HT-29 (cell line): ENCODE measurements around the gene PGAM2. TPM values are rescaled to one million over a fixed set of nuclear protein-coding genes. Genes with fewer than 3 reads are reported as not detected.

Experiments used
- DNase-seq: peaks from one replicate; pipeline ENCODE4 v3.0.0-alpha.2; 2015; ENCODE audit warnings: low spot score
- total RNA-seq: library from RNA; depleted of rRNA; stranded (reverse); fragments of >200 nt; shearing (Covaris generic); gene quantifications from 2 replicates; pipeline ENCODE4 v1.2.3, GENCODE V29; 2014; rRNA removed

PGAM2 gene
- total RNA-seq, result 0.56 TPM in 1 of 2 replicates, not detected in the other

DNA sequence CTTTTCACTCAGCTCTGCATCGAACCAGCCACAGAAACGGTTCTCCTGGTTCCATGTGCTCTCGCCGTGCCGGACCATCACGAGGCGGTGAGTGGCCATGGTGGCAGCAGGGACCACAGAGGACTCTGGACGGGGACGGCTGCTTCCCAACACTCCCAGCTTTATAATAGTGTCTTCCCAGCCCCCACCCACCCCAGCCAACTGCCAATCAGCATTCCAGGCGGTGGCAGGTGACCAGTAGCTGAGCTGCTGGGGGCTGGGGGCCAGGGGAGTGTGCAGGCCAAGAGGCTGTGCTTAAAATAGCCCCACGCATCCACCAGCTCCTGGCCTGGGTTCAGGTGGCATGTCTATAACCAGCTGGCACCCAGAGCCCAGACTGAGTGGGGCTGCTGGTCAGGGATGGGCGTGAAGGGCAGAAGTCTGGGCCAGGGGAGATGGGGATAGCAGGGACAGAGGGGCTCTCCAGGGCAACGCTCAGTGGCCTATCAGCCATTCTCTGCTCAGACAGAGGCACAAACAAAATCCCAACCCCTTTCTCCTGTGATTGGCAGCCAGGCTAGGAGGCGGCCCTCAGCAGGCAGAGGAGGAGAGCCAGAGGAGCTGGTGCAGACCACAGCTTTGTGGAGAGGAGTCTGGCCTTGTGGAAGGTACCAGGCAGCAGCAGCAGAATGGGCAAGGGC is at the start of gene PGAM2:
Gene PGAM2, minus strand, starts transcription at position 137 of the 680 bp plus-strand sequence. Its CDS starts 38 bp downstream, at position 99.
- peak; percentile 30 for DNase-seq

DNA sequence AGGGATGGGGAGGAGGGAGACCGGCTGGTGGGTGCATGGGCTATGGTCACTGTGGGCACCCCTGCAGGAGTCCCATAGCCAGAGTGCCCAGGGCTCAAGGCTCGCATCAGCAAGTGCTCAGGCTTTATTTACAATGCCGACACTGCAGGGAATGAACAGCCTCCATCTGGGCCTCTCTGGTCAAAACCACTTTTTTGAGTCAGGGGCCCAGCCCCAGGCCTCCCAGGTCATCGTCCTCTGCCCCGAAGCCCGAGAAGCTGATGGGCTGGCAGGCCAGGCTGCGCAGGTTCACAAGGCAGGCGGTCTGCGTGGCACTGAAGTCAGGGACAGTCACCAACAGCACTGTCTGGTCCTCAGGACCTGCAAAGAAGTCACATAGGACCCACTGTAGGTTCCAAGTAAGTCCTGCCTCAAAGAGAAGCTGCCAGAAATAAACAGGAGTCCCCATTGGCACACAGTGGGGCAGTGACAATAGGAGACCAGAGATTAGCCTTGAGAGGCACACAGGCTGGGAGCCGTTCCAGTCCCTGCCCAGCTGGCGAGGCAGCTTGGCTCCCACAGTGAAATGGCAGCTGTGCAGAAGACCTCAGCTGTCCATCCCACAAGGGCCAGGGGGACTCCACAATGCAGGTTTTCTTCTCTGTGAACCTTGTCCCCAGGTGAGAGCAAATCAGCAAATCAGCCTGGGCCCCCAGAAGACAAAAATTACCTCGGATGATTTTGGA is 49.4 kb upstream of the PGAM2 start:
- DNase-seq, result no peak

DNA sequence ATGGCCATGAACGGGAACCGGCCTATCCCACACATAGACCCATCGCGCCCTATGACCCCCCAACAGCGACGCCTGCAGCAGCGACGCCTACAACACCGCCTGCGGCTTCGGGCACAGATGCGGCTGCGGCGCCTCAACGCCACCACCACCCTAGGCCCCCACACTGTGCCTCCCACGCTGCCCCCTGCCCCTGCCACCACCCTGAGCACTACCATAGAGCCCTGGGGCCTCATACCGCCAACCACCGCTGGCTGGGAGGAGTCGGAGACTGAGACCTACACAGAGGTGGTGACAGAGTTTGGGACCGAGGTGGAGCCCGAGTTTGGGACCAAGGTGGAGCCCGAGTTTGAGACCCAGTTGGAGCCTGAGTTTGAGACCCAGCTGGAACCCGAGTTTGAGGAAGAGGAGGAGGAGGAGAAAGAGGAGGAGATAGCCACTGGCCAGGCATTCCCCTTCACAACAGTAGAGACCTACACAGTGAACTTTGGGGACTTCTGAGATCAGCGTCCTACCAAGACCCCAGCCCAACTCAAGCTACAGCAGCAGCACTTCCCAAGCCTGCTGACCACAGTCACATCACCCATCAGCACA is 48.5 kb upstream of the PGAM2 start:
- DNase-seq, result no peak

DNA sequence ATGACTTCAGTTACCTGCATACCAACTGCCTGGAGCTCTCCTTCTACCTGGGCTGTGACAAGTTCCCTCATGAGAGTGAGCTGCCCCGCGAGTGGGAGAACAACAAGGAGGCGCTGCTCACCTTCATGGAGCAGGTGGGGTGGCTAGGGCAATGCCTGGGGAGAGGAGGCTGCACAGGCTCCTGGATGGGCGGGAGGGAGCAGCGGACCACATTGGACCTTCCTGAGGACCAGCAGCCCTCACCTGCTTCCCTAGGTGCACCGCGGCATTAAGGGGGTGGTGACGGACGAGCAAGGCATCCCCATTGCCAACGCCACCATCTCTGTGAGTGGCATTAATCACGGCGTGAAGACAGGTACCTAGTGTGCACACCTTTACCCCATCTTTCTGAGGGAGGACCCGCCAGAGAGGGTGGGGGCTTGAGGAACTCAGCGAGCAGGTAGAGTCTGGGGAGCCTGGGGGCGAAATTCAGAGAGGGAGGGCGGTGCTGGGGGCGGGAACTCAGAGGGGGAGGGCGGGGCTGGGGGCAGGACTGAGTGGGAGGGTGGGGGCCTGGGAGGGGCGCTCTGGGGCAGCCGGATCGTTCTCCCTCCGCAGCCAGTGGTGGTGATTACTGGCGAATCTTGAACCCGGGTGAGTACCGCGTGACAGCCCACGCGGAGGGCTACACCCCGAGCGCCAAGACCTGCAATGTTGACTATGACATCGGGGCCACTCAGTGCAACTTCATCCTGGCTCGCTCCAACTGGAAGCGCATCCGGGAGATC is 47.8 kb upstream of the PGAM2 start:
- DNase-seq, result no peak

GRCh38 chr7:44112231-44112996 is 47.0 kb upstream of the PGAM2 start:
- DNase-seq, result no peak

DNA sequence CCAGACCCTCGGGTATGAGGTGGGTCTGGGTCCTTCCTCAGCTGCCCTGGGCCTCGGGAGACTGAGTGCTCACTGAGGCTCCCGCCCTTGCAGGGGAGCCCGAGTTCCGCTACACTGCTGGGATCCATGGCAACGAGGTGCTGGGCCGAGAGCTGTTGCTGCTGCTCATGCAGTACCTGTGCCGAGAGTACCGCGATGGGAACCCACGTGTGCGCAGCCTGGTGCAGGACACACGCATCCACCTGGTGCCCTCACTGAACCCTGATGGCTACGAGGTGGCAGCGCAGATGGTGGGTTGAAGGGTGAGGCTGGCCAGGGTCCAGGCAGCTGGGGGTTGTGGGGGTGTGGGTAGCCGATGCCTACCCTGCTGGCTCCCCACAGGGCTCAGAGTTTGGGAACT is 46.4 kb upstream of the PGAM2 start:
- no peak for DNase-seq

GRCh38 chr7:44110719-44111635 is 45.6 kb upstream of the PGAM2 start:
- DNase-seq, result no peak

GRCh38 chr7:44109991-44110390 is 44.6 kb upstream of the PGAM2 start:
- no peak for DNase-seq

- DNase-seq, result no peak
These were observed 43.7 kb upstream of the PGAM2 start for GRCh38 chr7:44108768-44109750.

DNA sequence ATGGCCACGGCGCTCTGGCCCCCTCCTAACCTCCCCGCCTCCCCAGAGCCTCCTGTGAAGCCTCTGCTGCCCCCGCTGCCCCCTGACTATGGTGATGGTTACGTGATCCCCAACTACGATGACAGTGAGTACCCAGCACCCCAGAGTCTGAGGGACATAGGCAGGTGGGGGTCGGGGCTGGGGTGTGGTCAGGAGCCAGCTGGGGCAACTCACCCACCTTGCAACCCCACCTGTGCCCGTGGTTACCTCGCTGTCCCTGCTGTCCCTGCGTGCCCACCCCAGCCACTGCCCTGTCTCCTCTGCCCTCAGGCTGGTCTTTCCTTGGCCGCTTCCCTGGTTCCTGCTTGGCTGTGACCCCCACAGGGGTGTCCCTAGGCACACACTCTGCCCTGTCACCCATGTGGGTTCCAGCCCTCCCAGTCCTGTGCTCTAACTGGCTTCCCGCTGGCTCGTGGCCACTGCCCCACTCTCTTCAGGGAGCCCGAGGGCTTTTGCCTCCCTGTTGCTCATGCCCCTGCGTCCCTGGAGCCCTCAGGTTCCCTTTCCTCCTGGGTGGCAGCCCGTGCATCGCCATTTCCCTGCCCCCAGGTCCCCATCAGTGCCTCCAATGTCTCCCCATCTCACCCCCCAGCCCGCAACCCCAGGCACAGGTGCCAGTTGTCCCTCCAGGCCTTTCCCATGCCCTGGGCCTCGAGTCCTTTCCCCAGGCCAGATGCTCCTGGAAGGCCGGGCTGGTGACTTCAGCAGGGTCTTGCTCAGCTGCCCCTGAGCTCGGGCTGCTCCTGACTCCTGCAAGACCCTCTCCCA is 42.8 kb upstream of the PGAM2 start:
- no peak for DNase-seq

GRCh38 chr7:44107116-44107960 is 42.0 kb upstream of the PGAM2 start:
- no peak for DNase-seq

DNA sequence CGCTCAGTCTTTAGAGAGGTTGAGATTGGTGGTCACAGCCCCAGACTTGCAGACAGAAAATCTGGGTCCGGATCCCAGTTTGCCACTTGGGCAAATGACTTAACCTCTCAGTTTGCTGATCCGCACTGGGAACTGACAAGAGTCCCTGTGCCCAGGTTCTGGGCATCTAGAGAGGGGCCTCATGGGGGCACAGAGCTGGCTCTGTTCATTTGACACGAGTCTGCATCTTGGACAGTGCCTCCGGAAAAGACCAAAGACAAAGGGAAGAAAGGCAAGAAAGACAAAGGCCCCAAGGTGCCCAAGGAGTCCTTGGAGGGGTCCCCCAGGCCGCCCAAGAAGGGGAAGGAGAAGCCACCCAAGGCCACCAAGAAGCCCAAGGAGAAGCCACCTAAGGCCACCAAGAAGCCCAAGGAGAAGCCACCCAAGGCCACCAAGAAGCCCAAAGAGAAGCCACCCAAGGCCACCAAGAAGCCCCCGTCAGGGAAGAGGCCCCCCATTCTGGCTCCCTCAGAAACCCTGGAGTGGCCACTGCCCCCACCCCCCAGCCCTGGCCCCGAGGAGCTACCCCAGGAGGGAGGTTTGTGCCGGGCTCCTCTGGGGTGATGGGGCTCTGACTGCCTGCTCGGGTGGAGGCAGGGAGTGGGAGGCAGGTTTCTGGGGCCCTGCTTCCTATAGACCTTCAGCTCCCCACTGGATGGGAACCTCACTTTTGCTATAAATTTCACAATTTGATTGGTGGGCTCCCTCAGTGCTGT is 41.1 kb upstream of the PGAM2 start:
- no peak for DNase-seq

DNA sequence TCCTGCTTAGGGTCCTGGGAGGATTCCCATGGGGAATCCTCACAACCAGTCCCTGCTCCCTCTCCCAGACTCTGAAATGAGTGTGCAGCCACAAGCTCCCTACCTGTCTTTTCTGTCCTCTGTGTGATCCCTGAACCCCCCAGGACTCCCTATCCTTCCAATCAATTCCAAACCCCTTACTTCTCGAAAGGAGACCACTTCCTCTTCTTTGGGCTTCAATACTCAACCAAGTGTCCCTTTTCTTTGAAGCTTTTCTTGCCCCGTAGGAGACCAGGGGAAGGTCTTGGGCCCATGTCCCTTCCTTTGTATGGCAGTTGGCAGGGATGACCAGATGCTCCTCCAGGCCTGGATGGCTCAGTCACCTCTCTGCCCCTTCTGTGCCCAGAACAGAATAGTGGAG is 40.5 kb upstream of the PGAM2 start:
- DNase-seq, result no peak

DNA sequence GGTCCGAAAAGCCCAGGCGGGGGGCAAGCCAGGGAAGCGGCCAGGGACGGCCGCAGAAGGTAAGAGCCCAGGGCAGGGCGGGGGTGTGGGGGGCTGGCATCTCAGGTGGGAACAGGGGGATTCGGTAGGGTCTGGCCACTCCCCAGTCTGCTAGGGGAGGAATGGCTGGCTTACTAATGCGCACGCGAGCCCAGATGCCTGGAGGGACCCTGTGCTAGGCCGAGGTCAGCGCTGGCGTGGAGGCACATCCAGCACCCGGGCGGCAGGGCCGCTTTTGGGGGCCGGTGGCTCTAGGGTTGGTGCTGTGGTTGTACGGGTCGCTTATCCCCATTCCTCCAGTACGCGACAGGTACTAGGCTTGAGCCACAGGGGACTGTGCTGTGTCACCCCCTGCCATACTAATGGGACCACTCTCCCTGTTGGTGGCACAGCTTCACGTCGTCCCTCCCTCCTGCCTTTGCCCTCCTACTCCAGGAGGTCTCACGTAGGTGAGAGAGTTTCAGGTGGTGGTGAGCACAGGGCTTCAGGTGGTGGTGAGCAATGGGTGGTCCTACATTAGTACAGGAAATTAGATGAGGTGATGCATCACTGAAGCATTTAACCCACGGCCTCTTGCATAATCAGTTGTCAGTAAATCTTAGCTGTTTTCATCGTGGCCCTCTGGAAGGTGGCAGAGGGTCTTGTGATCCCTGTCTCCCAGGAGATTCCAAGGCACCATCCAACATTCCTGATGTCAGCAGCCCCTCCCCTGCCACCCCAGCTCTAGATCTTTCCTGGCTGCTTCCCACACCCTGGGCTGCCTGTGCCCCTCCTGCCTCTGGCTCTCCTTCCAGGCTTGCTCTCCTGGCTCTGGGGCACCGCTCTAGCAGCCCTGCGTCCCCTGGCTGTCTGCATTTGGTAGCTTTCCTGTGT is 39.7 kb upstream of the PGAM2 start:
- DNase-seq, result no peak
